Measurements from ENCODE around the gene NCLN.
"Not testable (repeated sequence)": the region's sequence is repeated elsewhere in the genome, so short reads cannot be mapped to it uniquely, and the experiment has no call there.

The NCLN gene, protein sequence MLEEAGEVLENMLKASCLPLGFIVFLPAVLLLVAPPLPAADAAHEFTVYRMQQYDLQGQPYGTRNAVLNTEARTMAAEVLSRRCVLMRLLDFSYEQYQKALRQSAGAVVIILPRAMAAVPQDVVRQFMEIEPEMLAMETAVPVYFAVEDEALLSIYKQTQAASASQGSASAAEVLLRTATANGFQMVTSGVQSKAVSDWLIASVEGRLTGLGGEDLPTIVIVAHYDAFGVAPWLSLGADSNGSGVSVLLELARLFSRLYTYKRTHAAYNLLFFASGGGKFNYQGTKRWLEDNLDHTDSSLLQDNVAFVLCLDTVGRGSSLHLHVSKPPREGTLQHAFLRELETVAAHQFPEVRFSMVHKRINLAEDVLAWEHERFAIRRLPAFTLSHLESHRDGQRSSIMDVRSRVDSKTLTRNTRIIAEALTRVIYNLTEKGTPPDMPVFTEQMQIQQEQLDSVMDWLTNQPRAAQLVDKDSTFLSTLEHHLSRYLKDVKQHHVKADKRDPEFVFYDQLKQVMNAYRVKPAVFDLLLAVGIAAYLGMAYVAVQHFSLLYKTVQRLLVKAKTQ

DNA sequence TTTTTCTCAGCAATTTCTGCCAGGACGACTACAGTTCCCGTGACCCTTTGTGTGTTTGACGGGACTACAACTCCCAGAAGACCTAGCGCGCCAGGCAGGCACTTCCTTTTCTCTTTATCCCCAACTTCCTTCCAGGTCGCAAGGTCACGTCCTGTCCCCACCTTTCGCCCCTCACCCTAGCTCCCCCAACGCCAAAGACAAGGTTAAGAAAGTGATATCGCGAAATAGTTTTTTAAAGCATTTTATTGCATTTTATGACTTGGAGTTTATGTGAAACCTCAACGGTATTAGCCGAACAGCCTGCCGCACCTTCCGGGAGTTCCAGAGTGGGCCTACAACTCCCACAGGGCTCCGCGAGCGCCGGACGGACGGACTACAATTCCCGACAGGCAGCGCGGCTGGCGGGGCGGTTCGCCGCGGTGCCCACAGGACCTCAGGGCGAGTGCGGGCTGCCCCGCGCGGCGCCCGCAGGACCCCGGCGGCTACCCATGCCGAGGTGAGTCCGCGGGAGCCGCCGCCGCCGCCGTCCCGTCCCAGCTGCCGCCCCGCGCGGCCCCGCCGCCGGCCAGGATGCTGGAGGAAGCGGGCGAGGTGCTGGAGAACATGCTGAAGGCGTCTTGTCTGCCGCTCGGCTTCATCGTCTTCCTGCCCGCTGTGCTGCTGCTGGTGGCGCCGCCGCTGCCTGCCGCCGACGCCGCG, at the start of gene NCLN:
Gene NCLN, plus strand, starts transcription at position 470 of the 699 bp plus-strand sequence. Its CDS starts 101 bp downstream, at position 571.
- DNase-seq, result peak; percentile 98

DNA sequence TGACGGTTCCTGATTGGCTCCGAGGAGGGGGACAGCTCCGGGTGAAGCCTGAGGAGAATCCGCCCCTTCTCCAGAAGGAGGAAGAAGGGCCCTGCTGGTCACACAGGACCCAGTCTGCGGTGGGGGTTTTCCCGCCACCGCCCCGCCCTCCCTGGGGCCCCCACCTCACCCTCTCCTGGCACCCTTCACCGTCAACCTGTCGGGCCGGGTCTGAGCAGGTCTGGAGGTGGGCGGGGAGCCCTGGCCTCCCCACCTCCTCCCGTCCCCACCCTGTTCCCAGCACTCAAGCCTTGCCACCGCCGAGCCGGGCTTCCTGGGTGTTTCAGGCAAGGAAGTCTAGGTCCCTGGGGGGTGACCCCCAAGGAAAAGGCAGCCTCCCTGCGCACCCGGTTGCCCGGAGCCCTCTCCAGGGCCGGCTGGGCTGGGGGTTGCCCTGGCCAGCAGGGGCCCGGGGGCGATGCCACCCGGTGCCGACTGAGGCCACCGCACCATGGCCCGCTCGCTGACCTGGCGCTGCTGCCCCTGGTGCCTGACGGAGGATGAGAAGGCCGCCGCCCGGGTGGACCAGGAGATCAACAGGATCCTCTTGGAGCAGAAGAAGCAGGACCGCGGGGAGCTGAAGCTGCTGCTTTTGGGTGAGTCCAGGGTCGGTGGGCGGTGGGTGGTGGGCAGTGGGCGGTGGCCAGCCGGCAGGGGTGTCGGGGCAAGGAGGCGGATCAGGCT, 49.6 kb upstream of the NCLN start, which contains the start of gene GNA15:
Gene GNA15, plus strand, starts transcription at position 73 of the 723 bp plus-strand sequence. Its CDS starts 418 bp downstream, at position 491.
- DNase-seq, result no peak

DNA sequence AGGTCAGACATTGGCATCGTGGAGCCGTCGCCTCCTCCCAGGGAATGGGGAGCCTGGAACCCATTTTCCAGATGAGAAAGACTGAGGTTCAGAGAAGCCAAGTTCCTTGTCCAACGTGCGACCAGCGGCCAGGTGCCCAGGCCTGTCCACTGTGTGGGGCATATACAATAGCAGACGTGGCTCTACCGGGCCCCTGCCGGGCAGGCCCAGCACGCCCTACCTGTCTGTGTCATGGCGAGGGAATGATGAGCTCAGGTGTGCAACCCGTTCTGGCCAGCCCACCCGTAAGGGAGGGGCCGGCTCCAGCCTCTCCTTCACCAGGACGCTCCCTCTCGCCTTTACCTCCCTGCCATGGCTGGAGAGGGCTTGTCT, 49.1 kb upstream of the NCLN start:
- DNase-seq, result no peak

DNA sequence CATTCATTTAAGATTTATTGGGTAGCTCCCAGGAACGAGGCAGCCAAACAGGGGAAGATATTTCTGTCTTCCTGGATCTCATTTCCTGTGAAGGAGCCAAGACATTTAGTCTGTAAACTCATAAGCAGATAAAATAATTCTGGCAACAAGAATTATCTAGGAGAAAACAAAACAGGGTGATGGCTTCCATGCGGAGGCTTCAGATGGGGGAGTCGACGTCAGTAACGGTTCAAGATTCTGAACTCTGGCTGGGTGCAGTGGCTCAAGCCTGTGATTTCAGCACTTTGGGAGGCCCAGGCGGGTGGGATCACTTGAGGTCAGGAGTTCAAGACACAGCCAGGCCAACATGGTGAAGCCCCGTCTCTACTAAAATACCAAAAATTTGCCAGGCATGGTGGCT, 48.6 kb upstream of the NCLN start:
- no peak for DNase-seq

DNA sequence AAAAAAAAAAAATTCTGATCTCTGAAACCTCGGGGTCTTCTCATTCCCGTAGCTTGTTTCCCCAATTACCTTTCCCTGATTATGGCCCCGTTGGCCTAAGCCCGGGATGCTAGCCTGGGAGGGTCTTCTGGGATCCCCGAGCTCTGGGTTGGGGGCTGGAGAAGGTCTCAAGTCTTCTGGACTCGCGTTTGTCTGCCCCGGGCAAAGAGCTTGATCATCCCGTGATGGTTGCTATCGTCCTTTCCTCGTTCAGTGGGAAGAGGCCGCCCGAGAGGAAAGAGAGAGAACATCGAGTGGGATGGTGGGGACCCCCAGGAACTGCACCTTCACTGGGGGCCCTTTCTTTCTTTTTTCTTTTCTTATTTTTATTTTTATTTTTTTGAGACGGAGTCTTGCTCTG, 47.5 kb upstream of the NCLN start:
- DNase-seq, result no peak

DNA sequence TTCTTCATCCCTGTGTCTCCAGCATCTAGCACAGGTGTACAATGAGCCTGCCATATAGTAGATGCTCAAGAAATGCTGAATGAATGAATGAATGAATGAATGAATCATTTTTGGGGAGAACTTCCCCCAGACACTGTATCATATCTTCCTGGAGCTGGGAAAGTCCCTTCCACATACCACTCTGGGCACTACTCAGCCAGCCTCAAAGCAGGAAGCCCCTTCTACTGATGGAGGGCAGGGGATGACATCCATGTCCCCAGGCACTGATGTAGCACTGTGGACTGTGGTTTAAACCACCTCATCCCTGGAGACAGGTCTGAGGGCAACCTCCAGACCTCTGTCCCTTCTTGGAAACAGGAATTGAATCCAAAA, 45.1 kb upstream of the NCLN start:
- no peak for DNase-seq

DNA sequence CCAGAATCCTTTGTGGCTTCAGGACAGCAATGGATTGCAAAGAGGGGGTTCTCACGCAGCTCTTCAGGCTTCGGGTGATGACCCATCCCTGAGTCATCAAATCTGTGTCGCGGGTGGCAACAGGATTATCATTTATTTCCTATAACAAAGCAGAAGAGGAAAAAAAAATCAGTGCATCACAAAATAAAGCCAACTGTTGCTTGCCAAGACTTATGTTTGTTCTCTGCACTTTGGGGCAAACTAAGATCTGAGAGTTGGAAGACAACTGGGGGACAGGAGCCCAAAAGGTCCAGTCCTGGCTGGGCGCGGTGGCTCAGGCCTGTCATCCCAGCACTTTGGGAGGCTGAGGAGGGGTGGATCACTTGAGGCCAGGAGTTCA, 43.4 kb upstream of the NCLN start:
- no peak for DNase-seq

DNA sequence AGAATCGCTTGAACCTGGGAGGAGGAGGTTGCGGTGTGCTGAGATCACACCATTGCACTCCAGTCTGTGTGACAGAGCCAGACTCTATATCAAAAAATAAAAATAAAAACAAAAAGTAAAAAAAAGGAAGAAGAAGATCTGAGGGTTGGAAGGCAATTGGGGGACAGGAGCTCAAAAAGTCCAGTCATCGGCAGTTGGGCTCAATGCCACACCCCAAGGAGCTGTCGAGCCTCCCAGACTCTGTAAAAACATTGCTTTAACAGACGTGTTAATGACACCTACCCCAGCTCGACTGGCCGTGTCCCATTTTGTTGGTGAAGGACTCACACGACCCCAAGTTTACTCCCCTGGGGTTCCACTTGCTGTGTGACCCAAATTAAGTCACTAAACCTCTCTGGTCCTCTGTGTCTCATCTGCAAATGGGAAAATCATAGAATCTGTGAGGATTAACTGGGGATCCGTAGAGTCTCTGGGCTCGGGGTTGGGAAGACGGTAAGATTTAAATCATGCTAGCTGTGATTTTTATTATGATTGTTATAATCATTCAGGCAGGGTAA, 42.9 kb upstream of the NCLN start:
- DNase-seq, result no peak

DNA sequence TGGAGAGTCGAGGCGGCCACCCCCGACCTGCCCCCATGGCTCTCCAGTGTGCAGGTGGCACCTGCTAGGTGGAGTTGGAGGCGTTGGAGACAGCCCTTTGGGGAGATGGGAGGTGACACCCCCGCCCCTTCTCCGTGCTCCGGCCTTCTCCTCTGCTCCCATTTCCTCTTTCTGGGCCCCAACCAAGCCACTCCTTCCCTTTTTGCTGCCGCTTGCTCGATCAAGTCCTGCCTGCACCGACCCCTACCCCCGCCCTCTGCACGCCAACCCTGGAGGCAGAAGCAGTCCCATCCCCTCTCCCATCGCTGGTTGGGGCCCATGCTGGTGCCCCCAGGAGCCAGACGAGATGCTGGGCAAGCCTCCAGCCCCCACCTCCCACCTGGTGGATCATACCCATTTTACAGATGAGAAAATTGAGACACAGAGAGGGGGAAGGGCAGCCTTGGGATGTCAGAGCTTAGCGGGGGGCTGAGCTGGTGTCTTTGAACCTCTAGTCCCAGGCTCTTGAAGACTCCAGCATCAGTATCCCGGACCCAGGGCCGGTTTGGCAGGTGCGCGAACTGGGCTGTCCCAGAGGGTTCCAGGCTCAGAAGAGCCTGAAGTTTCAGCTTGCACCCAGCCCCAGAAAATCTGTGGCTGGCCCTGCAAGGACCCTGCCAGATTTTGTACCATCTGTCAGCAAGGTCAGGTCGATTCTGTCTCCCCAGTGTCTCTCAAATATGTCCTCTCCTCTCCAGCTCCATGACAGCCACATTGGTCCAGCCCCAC, 39.6 kb upstream of the NCLN start:
- no peak for DNase-seq

DNA sequence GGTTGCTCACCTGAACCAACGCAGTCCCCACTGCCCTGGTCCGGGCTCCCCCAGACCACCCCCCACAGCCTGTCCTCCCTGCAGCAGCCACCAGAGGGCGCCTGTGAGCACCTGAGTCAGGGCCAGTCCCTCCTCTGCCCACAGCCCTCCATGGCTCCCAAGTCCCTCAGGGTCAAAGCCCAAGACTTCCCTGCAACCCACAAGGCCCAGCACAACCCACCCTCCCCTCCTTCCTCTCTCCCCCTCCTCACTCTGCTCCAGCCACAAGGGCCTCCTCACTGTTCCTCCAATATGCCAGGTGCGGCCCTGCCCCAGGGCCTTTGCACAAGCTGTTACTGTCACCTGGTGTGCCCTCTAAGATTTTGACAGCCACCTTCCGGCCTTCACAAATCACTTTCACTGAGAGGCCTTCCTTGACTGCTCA, 39.0 kb upstream of the NCLN start:
- DNase-seq, result no peak

DNA sequence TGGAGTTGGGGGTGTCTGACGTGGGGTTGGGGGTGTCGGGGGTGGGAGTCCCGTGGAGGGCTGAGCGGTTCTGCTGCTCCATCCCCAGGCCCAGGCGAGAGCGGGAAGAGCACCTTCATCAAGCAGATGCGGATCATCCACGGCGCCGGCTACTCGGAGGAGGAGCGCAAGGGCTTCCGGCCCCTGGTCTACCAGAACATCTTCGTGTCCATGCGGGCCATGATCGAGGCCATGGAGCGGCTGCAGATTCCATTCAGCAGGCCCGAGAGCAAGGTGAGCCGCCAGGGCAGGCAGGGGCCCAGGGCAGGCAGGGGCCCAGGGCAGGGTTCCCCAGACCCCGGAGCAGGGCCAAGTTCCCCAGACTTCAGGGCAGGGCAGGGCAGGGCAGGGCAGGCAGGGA, 37.2 kb upstream of the NCLN start:
- DNase-seq, result no peak

DNA sequence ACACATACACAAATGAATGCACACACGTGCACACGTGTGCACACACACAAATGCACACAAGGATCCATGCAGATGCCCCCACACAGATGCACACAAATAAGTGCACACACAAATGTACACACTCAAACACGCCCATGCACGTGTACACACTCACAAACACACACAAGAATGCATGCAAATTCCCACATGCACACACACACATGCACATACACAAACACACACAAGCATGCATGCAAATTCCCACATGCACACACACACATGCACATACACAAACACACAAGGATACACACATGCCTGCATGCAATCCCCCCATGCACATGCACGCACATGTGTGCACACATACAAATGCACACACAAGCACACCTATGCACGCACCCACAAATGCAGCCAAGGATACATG, 36.6 kb upstream of the NCLN start:
- DNase-seq, result no peak

DNA sequence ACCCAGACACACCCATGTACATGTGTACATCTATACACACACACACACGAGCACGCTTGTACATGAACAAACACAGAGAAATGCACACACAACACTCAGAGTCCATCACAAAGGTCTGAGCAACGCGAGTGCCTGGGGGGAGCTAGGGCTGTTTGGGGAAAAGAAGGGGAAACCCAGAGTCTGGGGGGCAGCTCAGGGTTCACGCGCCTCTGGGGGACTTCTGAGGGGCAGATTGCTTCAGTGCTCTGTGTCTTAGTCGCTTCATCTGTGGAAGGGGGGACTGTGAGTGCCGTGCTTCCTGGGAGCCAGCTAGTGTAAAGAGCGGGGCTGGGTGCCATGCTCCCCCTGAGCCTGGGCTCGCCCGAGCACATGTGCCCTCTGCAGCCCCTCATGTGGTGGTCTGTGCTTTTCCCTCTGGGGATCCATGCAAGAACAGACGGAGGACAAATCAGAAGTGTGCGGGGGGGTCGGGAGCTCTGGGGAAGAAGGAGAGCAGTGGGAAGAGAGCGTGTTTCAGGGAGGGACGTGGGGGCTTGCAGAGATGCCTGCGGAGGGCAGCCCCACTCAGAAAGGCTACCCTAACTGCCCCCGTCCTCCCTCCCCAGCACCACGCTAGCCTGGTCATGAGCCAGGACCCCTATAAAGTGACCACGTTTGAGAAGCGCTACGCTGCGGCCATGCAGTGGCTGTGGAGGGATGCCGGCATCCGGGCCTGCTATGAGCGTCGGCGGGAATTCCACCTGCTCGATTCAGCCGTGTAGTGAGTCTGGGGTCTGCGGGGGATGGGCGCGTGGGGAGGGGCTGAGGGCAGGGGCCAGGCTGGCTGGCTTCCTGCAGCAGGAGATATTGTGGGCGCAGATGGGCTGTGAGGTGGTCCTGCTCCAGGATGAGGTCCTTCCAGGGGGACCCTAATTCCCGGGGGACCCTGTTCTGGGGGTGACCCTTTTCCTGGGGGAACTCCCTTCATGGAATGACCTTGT, 35.9 kb upstream of the NCLN start:
- DNase-seq, result no peak

DNA sequence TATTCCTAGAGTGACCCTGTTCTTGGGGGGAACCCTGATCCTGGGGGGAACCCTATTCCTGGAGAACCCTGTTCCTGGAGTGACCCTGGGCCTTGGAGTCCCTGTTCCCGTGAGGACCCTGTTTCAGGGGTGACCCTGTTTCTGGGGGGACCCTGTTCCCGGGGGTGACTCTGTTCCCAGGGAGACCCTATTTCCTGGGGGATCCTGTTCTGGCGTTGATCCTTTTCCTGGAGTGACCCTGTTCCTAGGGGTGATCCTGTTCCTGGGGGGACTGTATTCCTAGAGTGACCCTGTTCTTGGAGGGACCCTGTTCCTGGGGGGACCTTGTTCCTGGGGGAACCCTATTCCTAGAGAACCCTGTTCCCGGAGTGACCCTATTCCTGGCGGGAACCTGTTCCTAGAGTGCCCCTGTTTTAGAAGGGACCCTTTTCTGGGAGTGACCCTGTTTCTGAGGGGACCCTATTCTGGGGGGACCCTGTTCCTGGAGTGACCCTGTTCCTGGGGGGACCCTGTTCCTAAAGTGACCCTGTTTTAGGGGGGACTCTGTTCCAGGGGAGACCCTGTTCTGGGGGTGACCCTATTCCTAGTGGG, 34.9 kb upstream of the NCLN start:
- no peak for DNase-seq

DNA sequence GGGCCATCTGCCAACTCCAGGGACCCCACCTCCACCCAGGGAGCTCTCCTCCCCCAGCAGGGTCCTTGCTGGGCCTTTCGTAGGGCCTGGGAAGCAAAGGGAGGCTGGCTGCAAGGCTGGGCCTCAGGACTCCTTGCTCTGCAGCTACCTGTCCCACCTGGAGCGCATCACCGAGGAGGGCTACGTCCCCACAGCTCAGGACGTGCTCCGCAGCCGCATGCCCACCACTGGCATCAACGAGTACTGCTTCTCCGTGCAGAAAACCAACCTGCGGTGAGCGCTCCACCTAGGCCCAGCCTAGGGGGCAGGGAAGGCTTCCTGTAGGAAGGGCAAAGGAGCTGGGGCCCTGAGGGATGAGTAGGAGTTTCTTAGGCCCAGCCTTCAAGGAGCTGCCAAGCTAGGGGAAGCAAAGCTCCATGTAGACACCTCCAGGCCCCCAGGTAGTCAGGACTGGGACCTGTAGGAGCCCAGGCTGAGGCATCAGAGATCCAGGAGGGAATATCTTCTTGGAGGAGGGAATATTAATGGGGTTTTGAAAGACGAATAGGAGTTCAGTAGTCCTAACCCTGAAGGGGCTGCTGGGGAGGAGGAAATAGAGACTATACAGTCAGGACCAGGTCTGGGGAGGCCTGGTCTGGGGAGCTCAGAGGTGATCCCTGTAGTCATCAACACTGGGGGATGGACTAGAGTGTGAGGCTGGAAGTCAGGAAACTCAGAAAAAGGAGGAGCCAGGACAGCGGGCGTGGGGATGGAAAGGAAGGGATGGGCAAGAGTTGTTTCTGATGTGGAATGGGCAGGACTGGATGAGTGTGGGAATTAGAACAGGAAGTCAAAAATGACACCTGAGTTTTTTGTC, 33.9 kb upstream of the NCLN start:
- DNase-seq, result no peak

DNA sequence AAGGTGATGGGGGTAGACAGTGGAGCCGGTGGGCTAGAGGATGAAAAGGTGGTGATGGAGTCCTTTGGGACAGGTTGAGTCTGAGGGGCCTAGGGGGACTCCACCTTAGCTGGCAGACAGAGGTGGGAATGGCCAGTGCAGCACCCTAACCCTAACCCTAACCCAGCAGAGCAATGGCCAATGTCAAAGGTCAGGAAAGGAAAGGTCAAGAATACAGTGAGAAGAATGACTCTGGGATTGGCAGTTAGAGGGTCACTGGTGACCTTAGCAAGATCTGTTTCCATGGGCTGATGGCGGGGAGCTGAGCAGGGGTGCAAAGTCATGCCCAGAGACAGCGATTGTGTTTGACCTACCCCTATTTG, 33.3 kb upstream of the NCLN start:
- DNase-seq, result no peak

DNA sequence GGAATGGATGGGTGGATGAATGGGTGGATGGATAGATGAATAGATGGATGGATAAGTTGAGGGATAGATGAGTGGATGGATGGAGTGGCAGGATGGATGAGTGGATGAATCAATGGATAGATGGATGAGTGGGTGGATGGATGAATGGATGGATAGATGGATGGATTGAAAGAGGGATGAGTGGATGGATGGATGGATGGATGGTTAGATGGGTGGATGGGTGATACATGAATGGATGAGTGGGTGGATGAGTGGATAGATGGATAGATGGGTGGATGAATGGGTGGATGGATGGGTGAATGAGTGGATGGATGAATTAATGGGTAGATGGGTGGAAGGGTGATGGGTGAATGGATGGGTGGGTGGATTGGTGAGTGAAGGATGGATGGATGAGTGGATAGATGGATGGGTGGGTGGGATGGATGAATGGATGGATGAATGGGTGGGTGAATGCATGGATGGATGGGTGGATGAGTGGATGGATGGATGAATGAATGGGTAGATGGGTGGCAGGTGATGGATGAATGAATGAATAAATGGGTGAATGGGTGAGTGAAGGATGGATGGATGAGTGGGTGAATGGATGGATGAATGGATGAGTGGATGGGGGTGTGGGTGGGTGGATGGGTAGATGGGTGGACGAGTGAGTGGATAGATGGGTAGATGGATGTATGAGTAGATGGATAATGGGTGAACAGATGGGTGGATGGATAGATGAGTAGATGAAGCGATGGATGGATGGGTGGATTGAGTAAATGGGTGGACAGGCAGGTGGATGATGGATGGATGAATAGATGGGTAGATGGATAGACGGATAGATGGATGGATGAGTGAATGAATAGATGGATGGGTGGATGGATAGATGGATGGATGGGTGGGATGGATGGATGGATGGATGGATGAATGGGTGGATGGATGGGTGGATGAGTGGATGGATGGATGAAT, 32.2 kb upstream of the NCLN start:
- DNase-seq, result no peak

DNA sequence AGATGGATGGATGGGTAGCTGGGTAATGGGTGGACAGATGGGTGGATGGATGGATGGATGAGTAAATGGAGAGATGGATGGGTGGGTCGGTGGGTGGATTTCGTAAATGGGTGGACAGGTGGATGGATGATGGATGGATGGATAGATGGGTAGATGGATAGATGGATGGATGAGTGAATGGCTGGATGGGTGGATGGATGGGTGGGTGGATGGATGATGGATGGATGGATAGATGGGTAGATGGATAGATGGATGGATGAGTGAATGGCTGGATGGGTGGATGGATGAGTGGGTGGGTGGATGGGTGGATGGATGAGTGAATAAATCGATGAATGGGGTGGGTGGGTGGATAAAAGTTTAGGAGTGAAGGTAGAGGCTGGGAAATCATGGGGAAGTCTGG, 31.3 kb upstream of the NCLN start:
- not testable (repeated sequence) for DNase-seq

Measured in right forelimb (tissue), 1 donor.